Upper lobe of left lung (tissue), 4 donors: ENCODE measurements around the gene FLNB.

Experiments used
- CTCF ChIP-seq, 6 experiments: fragments of 450-650 bp in 4 of 6; fragments of 200-600 bp in 2 of 6; sonication (generic) in 2 of 6; IDR thresholded peaks; one replicate each; pipeline ENCODE4 v1.5.1; 2016 to 2019; ENCODE audit warnings: antibody characterized with exemption in 6 of 6
- POLR2A ChIP-seq, 4 donors: fragments of 450-650 bp; IDR thresholded peaks; one replicate each; pipeline ENCODE4 v1.5.1; 2016 to 2017; ENCODE audit warnings: antibody characterized with exemption in 4 of 4, mild to moderate bottlenecking in 2 of 4

DNA sequence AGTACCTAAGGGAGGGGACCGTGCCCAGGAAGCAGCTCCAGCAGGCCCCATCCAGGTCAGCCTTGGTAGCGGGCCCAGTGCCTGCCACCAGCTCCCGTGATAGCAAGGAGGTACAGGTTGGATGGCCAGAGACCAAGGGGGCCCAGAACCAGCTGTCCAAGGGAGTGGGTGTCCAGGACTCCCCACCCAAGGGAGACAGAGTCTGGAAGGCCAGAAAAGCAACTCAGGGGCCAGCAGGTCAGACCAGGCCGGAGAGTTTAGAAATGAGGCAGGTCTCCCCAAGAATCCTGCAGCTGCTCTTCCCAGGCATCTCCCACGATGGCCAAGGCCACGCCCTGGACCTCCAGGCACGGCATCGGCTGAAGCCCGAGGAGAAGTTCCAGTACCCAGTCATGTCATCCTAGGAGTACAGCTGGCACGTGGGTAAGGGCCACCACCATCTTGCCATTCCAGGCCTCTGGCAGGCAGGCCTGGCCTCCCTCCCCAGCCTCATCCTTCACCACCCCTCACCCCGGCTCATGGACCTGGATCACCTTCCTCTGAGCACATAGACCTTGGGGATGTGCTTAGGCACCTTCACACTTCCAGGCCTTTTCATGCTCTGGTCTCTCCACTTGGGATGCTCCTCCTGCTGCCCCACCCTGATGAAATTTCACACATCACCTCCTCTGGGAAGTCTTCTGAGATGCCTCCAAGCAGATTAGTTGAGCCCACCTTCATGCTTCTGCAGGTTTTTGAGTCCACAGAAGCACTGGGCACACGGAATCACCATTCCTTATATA is 172.1 kb downstream of the FLNB start:
- TF ChIP-seq POLR2A (IDR thresholded peaks at IDR 0.05) (no peak), CTCF (IDR thresholded peaks at IDR 0.05) (no peak)
